HG03175 (cell line): ENCODE measurements around the gene SORBS1.
A peak's percentile ranks its signal among the peaks of the same experiment; 100 is the strongest.

Experiments
- ATAC-seq: cut with Tn5 transposase; IDR thresholded peaks from one replicate; pipeline ENCODE4 v1.9.1; 2021; ENCODE audit warnings: mild to moderate bottlenecking, moderate library complexity; ENCODE audit not compliant: unreplicated experiment

SORBS1 gene

GRCh38 chr10:95442341-95442740 lies 118.8 kb downstream of the SORBS1 start:
- no peak for ATAC-seq

- ATAC-seq: peak; percentile 20
Measured at GRCh38 chr10:95441547-95441923, 119.6 kb downstream of the SORBS1 start.

- ATAC-seq: peak; percentile 89
Measured at GRCh38 chr10:95440756-95441546, 120.2 kb downstream of the SORBS1 start.

GRCh38 chr10:95440038-95440725 lies 121.0 kb downstream of the SORBS1 start:
- ATAC-seq: no peak

GRCh38 chr10:95438781-95439180 lies 122.4 kb downstream of the SORBS1 start:
- ATAC-seq: no peak

- ATAC-seq: no peak
Measured at GRCh38 chr10:95437669-95438068, 123.5 kb downstream of the SORBS1 start.

GRCh38 chr10:95435548-95436279 lies 125.5 kb downstream of the SORBS1 start:
- no peak for ATAC-seq

GRCh38 chr10:95434583-95434982 lies 126.6 kb downstream of the SORBS1 start:
- ATAC-seq: no peak

- ATAC-seq: peak; percentile 57
Measured at GRCh38 chr10:95431900-95432342, 129.2 kb downstream of the SORBS1 start.

- ATAC-seq: peak; percentile 77
Measured at GRCh38 chr10:95430231-95430951, 130.8 kb downstream of the SORBS1 start.

GRCh38 chr10:95429639-95430038 lies 131.5 kb downstream of the SORBS1 start:
- no peak for ATAC-seq

GRCh38 chr10:95428701-95429100 lies 132.5 kb downstream of the SORBS1 start:
- ATAC-seq: no peak

GRCh38 chr10:95426482-95426881 lies 134.7 kb downstream of the SORBS1 start:
- ATAC-seq: no peak

- no peak for ATAC-seq
Measured at GRCh38 chr10:95425592-95426465, 135.3 kb downstream of the SORBS1 start.

GRCh38 chr10:95423164-95424005 lies 137.8 kb downstream of the SORBS1 start:
- ATAC-seq: no peak

- no peak for ATAC-seq
Measured at GRCh38 chr10:95422233-95422632, 138.9 kb downstream of the SORBS1 start.

- no peak for ATAC-seq
Measured at GRCh38 chr10:95421782-95422181, 139.4 kb downstream of the SORBS1 start.

- ATAC-seq: no peak
Measured at GRCh38 chr10:95419399-95419798, 141.8 kb downstream of the SORBS1 start.

- ATAC-seq: no peak
Measured at GRCh38 chr10:95416973-95417372, 144.2 kb downstream of the SORBS1 start.
